Esophagus mucosa (tissue), 1 donor: ENCODE measurements around the gene ME2. TPM values are rescaled to one million over a fixed set of nuclear protein-coding genes. Genes with fewer than 3 reads are reported as not detected.
"Not testable (repeated sequence)": the region's sequence is repeated elsewhere in the genome, so short reads cannot be mapped to it uniquely, and the experiment has no call there.

ENCODE experiments used
- ATAC-seq: fragments of 200-7000 bp; cut with Tn5 transposase; one replicate; pipeline ENCODE4 v1.9.1; 2020
- total RNA-seq: library from RNA; stranded (reverse); gene quantifications from one replicate; pipeline ENCODE4 v1.2.4, GENCODE V29; 2023
- donor health status: DM: yes; HTN: yes; CAD: no.

ME2 gene
- total RNA-seq, 1 donor from 2014 or later, result 16.7 TPM

DNA sequence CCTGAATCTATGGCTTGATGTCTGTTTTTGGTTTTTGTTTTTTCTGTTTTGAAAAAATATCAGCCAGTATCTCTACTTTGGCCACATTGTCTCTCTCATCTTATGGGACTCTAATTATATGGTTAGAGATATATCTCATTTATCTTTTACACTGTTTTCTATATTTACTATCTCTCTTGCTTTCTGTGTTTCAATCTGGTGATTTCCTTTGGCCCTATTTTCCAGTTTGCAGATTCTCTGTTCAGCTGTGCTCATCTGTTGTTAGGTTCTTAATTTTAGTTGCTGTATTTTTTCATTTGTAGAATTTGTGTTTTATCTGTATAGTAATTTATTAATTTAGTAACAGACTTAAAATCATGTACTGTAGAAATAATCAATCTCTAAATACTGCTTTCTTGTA, 47.6 kb downstream of the ME2 start:
- ATAC-seq, result no peak

DNA sequence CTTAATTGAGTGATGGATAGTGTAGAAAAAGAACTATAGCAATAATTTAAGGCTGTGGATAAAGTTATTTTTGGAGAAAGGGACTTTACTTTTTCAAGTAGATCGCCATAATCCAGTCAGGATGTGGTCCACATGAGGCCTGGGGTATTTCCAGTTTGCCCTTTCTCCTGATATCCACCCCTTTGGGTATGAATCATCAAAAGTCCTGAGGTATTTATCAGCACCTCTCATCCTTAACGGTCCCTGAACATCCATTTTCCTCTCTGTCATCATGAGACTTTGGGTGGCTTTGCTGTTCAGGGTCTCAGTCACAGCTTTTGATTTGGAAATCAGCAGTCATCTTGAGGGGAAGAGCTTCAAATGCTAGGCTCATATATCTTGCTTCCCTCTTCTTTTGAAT, 49.6 kb downstream of the ME2 start:
- ATAC-seq, result no peak

DNA sequence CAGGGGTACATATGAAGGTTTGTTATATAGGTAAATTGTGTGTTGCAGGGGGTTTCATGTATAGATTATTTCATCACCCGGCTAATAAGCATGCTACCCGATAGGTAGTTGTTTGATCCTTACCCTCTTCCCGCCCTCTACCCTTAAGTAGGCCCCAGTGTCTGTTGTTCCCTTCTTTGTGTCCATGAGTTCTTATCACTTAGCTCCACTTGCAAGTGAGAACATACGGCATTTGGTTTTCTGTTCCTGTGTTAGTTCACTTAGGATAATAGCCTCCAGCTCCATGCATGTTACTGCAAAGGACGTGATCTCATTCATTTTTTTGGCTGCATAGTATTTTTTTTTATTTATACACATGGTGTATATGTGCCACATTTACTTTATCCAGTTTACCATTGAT, 54.8 kb downstream of the ME2 start:
- ATAC-seq, result no peak

DNA sequence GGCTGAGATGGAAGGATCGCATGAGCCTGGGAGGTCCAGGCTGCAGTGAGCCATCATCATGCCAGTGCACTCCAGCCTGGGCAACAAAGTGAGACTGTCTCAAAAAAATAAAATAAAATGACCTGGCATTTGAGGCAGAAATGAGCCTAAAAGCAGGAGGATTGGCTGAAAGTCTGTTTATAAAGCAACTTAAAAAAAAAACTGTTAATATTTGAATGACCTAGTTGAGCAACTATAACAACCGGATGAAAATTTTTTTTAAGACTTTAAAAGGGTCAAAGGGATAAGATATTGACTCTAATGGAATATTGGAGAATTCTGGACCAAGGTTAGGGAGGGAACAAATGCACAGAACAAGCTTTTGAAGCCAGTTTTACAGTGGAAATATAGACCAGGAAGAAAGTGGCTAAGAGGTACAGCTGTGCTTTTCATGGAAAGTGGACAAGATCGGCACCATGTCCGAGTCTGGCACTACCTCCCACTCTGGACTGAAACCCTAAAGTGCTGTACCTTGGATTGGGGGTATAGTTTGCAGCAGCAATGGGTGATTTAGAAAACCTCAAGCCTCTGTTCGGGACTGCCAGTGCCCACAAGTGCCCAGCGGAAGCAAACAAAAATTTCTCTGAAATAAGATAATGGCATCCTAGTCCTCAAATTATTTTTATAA, 55.8 kb downstream of the ME2 start:
- ATAC-seq, result no peak

DNA sequence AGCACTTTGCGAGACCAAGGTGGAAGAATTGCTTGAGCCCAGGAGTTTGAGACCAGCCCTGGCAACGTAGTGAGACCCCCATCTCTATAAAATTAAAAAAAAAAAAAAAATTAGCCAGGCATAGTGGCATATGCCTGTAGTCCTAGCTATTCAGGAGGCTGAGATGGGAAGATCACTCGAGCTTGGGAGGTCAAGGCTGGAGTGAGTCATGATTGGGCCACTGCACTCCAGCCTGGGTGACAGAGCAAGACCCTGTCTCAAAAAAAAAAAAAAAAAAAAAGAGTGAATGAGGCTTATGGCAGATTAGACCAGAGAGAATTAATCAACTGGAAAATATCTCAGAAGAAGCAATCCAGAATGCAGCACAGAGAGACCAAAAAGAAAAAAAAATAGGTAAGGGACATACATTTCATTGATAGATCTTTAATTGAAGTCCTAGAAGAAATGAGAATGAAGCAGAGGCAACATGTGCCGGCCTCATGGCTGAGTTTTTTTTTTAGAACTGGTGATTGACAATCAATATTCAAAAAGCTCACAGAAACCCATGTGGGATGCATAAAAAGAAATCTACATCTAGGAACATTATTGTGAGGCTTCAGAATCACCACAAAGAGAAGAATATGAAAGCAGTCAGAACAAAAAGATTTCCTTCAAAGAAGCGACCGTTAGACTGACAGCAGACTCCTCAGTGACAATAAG, 56.7 kb downstream of the ME2 start:
- no peak for ATAC-seq

DNA sequence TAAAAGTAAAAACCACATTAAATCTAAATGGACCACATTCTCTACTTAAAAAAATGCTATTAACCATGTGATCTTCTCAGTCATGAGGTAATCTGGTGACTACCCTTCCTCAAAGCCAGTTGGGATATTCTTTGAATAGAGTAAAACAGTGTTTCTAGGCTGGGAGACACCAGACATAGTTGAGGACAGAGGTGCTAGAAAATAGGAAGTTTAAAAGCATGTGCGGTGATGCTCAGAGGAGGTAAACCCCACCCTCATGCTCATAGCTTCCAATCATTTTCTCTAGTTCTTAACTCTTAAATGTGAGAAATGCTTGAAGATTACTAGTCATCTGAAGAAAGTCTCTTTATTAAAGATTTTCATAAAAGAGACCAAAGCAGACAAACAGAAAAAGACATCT, 58.3 kb downstream of the ME2 start:
- no peak for ATAC-seq

DNA sequence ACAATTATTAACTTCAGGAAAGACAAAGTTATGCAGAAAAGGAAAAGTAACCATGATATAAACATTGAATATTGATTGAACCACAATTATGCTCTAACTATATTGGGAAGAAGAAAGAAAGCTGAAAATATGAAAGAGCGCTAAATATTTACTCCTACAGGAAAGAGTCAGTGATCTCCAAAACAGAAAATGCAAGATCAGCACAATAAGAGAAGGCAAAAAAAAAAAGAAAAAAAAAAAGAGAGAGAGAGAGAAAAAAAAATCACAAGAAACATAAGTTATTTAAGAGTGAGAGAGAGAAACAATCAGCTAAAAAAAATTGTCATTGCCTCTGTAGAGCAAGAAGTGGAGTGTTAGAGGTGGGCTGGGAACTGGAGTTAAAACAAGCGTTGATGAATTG, 60.0 kb downstream of the ME2 start:
- no peak for ATAC-seq

DNA sequence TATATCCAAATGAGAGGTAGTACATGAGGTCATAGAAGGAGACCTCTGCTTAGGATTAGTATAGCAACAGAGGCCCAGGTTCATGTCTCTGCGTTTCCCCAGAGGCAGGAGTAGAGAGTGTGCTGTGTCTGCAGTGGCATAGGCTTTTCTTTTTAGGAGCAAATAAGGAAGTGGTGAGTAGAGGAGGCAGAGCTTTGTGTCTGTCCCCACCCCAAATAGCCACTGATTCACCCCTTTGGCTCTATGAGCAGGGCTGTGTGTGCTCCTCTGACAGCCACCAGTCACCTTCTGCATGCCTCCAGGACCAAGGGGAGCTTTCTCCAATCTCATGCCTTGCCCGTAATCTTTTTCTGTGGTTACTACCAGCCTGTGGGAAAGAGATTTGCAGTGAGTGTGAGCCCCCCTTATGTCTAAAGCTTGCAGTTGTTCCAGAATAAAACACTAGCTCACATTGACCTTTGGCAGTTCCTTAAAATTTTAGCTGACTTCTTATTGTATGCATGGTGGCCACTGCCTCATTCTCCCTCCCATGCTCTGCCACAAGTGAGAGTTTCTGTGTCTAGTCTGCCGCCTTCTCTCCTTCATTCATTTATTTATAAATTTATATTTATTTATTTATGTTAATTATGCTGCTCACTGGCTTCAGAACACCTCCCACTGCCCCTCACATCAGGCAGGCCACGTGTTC, 65.5 kb downstream of the ME2 start:
- ATAC-seq, result peak; percentile 87

DNA sequence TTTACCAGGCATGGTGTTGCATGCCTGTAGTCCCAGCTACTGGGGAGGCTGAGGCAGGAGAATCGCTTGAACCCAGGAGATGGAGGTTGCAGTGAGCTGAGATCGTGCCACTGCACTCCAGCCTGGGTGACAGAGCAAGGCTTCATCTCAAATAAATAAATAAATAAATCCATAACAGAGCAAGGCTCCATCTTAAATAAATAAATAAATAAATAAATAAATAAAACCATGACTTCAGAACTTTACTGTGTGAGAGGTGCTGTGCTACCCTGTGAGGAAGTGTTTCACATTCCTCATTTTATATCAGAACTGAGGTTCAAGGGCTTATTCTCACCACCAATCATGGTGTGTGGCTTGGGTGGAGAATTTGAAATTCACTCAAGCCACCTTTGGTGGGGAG, 67.0 kb downstream of the ME2 start:
- not testable (repeated sequence) for ATAC-seq

DNA sequence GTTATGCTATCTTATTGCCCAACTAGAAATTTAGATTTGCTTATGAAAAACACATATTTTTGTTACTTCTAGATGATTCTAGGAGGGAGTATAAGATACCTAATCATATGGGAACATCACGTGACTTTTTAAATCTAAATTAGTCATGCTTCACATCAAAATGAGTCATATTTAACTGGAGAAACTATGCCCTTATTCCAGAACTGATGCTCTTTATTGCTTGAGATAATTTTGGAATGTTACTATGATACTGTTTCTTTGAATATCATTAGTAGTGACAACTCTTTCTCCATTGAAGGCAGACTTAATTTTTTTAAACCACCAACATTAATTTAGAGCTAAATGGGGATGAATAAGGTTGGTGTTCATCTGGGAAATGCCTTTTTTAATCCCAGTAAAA, 69.0 kb downstream of the ME2 start:
- no peak for ATAC-seq

DNA sequence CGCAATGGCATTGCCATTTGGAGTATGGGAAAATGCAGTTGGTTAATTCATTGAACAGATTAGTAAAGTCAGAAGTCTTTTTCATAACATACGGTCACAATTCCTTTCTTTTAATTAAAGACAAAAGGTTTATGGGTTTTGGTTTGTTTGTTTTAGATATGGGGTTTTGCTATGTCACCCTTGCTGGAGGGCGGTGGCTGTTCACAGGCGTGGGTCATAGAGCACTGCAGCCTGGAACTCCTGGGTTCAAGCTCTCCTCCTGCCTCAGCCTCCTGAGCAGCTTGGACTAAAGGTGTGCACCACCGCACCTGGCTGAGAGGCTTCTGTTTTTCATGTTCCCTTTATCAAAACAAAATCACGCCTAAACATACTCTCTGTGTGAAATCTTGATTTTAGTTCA, 70.3 kb downstream of the ME2 start:
- no peak for ATAC-seq

DNA sequence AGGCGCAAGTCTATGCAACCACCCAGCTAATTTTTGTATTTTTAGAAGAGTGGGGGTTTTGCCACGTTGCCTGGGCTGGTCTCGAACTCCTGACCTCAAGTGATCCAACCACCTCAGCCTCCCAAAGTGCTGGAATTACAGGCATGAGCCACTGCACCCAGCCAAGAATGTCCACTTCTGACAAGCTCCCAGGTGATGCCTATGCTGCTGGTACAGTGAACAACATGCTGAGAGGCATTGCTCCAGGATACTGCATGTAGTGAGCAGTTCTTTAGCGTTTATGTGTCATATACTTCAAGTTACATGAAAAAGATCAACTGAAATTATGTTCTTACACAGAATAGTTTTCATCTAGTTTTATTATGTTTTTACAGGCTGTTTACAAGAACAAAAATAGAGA, 71.7 kb downstream of the ME2 start:
- ATAC-seq, result no peak

DNA sequence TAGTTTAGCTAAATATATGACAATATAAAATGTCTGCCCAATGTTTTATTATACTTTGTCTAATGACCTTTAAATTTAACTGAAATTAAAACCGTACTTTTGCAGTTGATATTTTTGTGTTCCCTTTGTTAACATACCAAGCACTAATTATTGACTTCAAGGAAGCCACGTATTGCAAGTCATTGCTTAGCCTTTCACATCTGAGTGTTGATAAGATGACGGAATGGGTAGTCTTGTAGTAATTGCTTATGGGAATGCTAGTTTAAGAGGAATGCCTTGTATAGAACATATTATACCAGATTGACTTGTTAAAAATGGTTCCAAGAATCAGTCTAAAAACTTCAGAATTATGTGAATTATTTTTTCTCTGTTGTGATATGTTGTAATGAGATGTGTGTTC, 74.9 kb downstream of the ME2 start:
- no peak for ATAC-seq

DNA sequence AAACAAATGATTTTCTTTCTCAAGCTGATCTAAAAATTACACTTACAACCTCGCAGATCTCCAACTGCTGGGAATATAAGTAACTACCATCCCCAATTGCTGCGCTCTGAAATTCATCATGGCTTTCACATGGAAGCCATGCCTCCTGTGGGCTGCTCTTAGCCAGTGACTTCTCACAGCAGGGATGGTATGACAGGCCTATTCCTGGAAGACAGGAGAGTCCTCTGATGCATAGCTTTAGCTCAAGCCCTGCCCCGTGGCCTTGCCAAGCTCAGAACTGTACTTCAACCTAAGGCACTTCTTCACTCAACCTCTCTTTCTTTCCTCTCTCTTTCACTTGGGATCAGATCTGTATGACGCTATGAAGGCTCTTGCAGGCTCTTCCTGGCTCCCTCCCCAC, 76.3 kb downstream of the ME2 start:
- ATAC-seq, result no peak

DNA sequence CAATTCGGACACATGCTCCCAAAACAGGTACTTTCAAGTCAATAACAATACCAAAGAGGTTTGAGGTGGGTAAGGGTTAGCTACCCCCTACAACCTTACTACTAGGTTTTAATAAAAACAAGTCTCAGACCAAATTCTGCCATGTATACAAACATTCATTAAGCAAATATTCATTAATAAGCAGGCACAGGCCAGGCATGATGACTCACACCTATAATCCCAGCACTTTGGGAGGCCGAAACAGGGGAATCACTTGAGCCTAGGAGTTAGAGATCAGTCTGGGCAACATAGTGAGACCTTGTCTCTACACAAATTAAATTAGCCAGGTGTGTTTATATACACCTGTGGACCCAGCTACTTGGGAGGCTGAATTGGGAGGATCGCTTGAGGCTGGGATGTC, 77.2 kb downstream of the ME2 start:
- peak; percentile 41 for ATAC-seq

DNA sequence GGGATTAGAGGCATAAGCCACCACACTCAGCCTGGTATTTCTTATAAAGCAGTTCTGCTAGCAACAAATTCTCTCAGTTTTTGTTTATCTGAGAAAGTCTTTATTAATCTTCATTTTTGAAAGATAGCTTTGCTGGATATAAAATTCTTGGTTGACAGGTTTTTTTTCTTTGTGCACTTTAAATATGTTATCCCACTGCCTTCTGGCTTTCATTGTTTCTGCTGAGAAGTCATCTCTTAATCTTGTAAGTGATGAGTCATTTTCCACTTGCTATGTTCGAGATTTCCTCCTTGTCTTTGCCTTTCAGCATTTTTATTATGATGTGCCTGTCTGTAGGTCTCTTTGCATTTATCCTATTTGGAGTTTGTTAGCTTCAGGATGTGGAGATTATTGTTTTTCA, 83.1 kb downstream of the ME2 start:
- peak; percentile 28 for ATAC-seq

DNA sequence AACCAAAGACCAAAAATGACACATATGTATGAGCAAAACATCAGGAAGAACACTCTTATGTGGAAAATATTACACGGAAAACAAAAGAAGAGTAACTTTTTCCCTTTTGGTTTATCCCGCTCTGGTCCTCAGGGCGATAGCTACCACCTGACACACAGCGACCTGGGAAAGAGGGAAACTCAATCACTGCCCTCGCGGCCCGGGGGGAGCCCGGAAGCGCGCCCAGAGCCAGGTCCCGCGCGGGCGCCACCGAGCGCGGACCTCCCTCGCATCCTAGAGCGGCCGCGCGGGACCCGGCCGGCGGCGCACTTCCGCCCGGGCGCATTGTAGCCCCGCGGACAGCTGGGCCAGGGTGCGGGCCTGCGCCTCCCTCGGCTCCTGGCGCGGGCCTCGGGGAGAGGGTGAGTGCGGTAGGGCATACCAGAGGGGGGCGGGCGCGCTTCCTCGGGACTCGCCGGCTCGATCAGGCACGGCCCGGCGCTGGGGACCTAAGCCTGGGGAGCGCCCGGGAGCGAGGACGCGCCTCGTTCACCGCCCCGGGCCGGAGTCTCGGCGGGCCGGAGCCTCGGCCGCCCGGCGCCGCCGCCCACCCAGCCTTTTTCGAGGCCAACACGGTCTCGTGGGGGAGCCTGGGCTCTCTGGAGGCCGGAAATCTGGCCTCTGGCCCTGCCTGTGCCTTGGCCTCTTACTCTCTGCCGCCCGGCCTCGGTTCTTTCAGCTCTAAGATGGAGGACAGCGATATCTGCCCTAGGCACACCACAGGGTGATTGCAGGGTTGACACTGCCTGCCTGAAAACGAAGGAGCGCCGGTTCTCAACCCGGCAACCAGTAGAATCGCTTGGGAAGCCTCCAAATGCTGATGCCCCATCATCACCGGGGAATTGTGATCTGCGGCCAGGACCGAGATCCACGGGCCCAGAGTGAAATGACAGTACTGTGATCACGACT, 89.1 kb downstream of the ME2 start, which contains the start of gene ELAC1:
Gene ELAC1, plus strand, starts transcription at position 327 of the 948 bp plus-strand sequence. CDS start 6,365 bp downstream, outside the sequence.
- ATAC-seq, result peak; percentile 97

DNA sequence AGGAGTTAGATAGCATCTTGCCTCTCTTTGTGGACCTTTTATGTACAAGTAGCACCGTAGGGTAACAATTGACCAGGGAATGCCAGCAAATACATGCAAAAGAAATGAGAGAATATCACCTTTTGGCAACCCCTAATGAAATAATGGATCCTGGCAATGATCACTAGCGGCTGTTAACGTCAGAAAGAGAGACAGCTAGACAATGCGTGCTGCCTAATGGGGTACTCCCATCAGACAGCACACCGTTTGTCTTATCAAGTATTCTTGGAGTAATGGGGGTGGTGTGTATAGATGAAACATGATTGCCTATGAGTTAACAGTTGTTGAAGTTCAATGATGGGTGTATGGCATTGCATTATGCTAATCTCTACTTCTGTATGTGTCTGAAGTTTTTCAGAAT, 90.5 kb downstream of the ME2 start:
- ATAC-seq, result no peak

DNA sequence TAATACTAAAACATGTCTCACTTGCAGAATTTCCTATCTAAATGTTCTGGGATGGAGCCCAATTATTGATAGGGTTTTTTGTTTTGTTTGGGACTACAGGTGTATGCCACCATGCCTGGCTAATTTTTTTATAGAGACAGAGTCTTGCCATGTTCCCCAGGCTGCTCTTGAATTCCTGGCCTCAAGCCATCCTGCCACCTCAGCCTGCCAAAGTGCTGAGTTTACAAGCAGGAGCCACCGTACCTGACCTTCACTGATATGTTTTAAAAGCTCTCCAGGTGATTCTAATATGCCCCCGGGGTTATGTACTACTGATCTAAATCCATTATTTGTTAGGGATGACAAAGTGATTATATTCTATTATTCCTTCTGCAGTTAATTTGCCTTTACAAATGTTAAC, 91.1 kb downstream of the ME2 start:
- ATAC-seq, result no peak

DNA sequence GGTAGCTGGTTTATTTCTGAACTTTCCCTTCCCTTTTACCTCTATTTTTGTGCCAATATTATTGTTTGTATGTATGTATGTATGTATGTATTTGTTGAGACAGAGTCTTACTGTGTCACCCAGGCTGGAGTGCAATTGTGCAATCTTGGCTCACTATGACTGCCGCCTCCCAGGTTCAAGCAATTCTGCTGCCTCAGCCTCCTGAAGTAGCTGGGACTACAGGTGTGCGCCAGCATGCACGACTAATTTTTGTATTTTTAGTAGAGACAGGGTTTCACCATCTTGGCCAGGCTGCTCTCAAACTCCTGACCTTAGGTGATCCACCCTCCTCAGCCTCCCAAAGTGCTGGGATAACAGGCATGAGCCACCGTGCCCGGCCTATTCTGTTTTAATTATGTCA, 93.5 kb downstream of the ME2 start:
- ATAC-seq, result peak; percentile 20

DNA sequence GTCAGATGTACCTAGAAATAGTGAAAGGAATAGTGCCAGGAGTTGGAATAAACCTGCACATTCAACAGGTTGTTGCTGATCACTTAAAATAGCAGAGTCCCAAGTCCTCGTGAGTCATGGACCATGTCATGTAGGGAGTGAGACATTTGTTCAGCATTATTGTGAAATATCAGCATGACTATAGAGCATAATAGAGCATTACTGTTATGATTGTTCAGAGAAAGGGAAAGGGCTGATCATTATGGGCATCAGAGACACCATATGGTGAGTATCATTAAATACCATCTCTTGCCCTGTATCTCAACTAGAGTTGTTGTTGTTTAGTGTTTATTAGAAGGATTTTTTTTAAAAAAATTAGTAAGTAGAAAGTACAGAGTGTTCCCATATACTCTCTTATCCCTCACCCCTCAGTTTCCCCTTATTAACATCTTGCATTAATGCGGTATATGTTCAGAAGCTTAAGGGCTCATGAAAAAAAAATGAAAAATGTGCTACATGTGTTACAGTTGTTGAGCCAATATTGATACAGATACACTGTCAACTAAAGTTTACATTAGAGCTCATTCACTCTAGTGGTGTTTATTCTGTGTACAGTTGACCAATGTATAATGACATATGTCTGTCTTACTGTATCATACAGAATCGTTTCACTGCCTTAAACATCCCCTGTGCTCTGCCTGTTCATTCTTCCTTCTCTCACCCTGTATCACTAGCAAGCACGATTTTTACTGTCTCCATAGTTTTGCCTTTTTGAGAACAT, 94.6 kb downstream of the ME2 start:
- ATAC-seq, result peak; percentile 97
